Calu3 (cell line): ENCODE results near the gene GRK5. TPM values are rescaled to one million over a fixed set of nuclear protein-coding genes. Genes with fewer than 3 reads are reported as not detected.

Source experiments
- BruUV-seq: library from RNA; stranded (reverse); fragments of 400-500 nt; replicated peaks from 2 replicates; lab custom pipeline; 2021; lab: Mats Ljungman, UMichigan
- CTCF ChIA-PET: fragments of 300-600 bp; sonication (Branson Sonifier 250); formaldehyde crosslinking; loops from one replicate; lab custom pipeline; 2022; ENCODE audit warnings: antibody characterized with exemption; lab: Charles Lee
- DNase-seq: peaks from one replicate; pipeline ENCODE4 v3.0.0; 2022
- H3K27ac Mint-ChIP-seq: one replicate; pipeline ENCODE4 v1.8.0; 2022; ENCODE audit warnings: mixed read lengths; ENCODE audit not compliant: unreplicated experiment
- H3K27me3 Mint-ChIP-seq: one replicate; pipeline ENCODE4 v1.8.0; 2022; ENCODE audit warnings: mixed read lengths; ENCODE audit not compliant: unreplicated experiment
- H3K36me3 Mint-ChIP-seq: one replicate; pipeline ENCODE4 v1.8.0; 2022; ENCODE audit warnings: mild to moderate bottlenecking, moderate library complexity, mixed read lengths; ENCODE audit not compliant: insufficient read depth, unreplicated experiment
- H3K4me1 Mint-ChIP-seq: one replicate; pipeline ENCODE4 v1.8.0; 2022; ENCODE audit warnings: mild to moderate bottlenecking, low read depth, mixed read lengths; ENCODE audit not compliant: unreplicated experiment
- H3K4me3 Mint-ChIP-seq: one replicate; pipeline ENCODE4 v1.8.0; 2022; ENCODE audit warnings: mild to moderate bottlenecking, low read depth, moderate library complexity, mixed read lengths; ENCODE audit not compliant: unreplicated experiment
- H3K9me3 Mint-ChIP-seq: one replicate; pipeline ENCODE4 v1.8.0; 2022; ENCODE audit warnings: low read depth, mixed read lengths; ENCODE audit not compliant: unreplicated experiment
- CTCF ChIP-seq: fragments of 200-600 bp; IDR thresholded peaks from one replicate; pipeline ENCODE4 v1.8.0; 2022; ENCODE audit warnings: antibody characterized with exemption; ENCODE audit not compliant: unreplicated experiment
- intact Hi-C: fragments of 100-400 bp; cut with micrococcal nuclease; formaldehyde crosslinking; loops from one replicate; pipeline ENCODE4 v1.10.0; 2022; ENCODE audit not compliant: unreplicated experiment
- total RNA-seq: library from RNA; stranded (reverse); gene quantifications from 2 replicates; pipeline ENCODE4 v1.2.3, GENCODE V29; 2022

The GRK5 gene
- total RNA-seq, 1 experiment from 2014 or later = 4.4 TPM

GRCh38 chr10:119374236-119374635 lies 166.9 kb downstream of the GRK5 start:
- TF ChIP-seq CTCF = no peak
- no peak for DNase-seq
- no peaks in the 10 kb centered on the region for H3K4me1 Mint-ChIP-seq
- BruUV-seq = no TSS peak
- no peak overlapping the region for H3K27ac Mint-ChIP-seq
- H3K27me3 Mint-ChIP-seq = peaks cover 43% of the 10 kb centered on the region
- intact Hi-C loops = no loop called here
- no peaks in the 10 kb centered on the region for H3K9me3 Mint-ChIP-seq
- CTCF ChIA-PET = no interaction called here
- H3K4me3 Mint-ChIP-seq = no peak overlapping the region
- H3K36me3 Mint-ChIP-seq = no peaks in the 10 kb centered on the region

GRCh38 chr10:119375574-119376272 lies 168.4 kb downstream of the GRK5 start:
- H3K27me3 Mint-ChIP-seq = peaks cover 32% of the 10 kb centered on the region
- no peak overlapping the region for H3K27ac Mint-ChIP-seq
- intact Hi-C loops = no loop called here
- H3K36me3 Mint-ChIP-seq = no peaks in the 10 kb centered on the region
- DNase-seq = no peak
- CTCF ChIA-PET = no interaction called here
- no peaks in the 10 kb centered on the region for H3K9me3 Mint-ChIP-seq
- TF ChIP-seq CTCF = no peak
- no peaks in the 10 kb centered on the region for H3K4me1 Mint-ChIP-seq
- no TSS peak for BruUV-seq
- no peak overlapping the region for H3K4me3 Mint-ChIP-seq

- H3K27ac Mint-ChIP-seq = no peak overlapping the region
- no peak overlapping the region for H3K4me3 Mint-ChIP-seq
- TF ChIP-seq CTCF = no peak
- peaks cover 20% of the 10 kb centered on the region for H3K27me3 Mint-ChIP-seq
- H3K4me1 Mint-ChIP-seq = no peaks in the 10 kb centered on the region
- CTCF ChIA-PET = no interaction called here
- intact Hi-C loops = no loop called here
- BruUV-seq = no TSS peak
- no peak for DNase-seq
- H3K9me3 Mint-ChIP-seq = no peaks in the 10 kb centered on the region
- no peaks in the 10 kb centered on the region for H3K36me3 Mint-ChIP-seq
These were observed 170.1 kb downstream of the GRK5 start for GRCh38 chr10:119377451-119377957.

- no TSS peak for BruUV-seq
- TF ChIP-seq CTCF = no peak
- intact Hi-C loops = no loop called here
- Mint-ChIP-seq H3K4me3 (no peak overlapping the region), H3K27me3 (peaks cover 20% of the 10 kb centered on the region), H3K36me3 (no peaks in the 10 kb centered on the region), H3K9me3 (no peaks in the 10 kb centered on the region), H3K4me1 (no peaks in the 10 kb centered on the region), H3K27ac (no peak overlapping the region)
- DNase-seq = no peak
- CTCF ChIA-PET = no interaction called here
These were observed 170.8 kb downstream of the GRK5 start for GRCh38 chr10:119377958-119378736.
